Common myeloid progenitor, CD34-positive (primary cell): ENCODE data around the gene LRP1B.

ENCODE experiments used
- CTCF ChIA-PET: fragments of 350-600 bp; sonication (Branson Sonifier 250); formaldehyde crosslinking; loops from one replicate; lab custom pipeline; 2021; ENCODE audit warnings: antibody characterized with exemption; lab: Charles Lee
- POLR2A ChIA-PET: fragments of 350-600 bp; sonication (Branson Sonifier 250); formaldehyde crosslinking; loops from one replicate; lab custom pipeline; 2021; ENCODE audit warnings: antibody characterized with exemption; lab: Charles Lee
- DNase-seq, 3 donors: peaks; one replicate each; pipeline versions ENCODE4 v3.0.0 to v3.0.0-alpha.2; 2013
- H3K27ac ChIP-seq, 2 experiments: 1 replicate in 1 of 2; 2 replicates in 1 of 2; pipeline ENCODE4 v1.7.0; 2013; ENCODE audit warnings: inconsistent platforms in 2 of 2, low read length in 2 of 2, mild to moderate bottlenecking in 2 of 2, low read depth in 1 of 2, moderate library complexity in 1 of 2; ENCODE audit not compliant: severe bottlenecking in 2 of 2, insufficient read depth in 1 of 2, poor library complexity in 1 of 2
- H3K27me3 ChIP-seq, 5 experiments: replicated peaks in 2 of 5; 1 replicate in 3 of 5; 2 replicates in 2 of 5; pipeline versions ENCODE4 v1.6.1 to v1.7.0; 2013; ENCODE audit warnings: low read length in 4 of 5, mild to moderate bottlenecking in 2 of 5, moderate library complexity in 2 of 5, inconsistent platforms in 1 of 5; ENCODE audit not compliant: insufficient read depth in 5 of 5, control insufficient read depth in 4 of 5
- H3K36me3 ChIP-seq, 4 experiments: 1 replicate in 2 of 4; 2 replicates in 2 of 4; pipeline versions ENCODE4 v1.6.1 to v1.7.0; 2013; ENCODE audit warnings: low read length in 3 of 4, control low read depth in 1 of 4, mild to moderate bottlenecking in 1 of 4; ENCODE audit not compliant: control insufficient read depth in 4 of 4, insufficient read depth in 4 of 4
- H3K4me1 ChIP-seq, 4 experiments: 1 replicate in 3 of 4; 2 replicates in 1 of 4; pipeline versions ENCODE4 v1.6.1 to v1.7.1; 2013; ENCODE audit warnings: low read length in 3 of 4, mild to moderate bottlenecking in 3 of 4, control low read depth in 1 of 4, inconsistent platforms in 1 of 4, moderate library complexity in 1 of 4; ENCODE audit not compliant: control insufficient read depth in 4 of 4, insufficient read depth in 4 of 4; ENCODE audit errors: control extremely low read depth in 1 of 4
- H3K4me3 ChIP-seq, 7 experiments: 1 replicate in 4 of 7; 2 replicates in 3 of 7; pipeline versions ENCODE4 v1.5.1 to v1.7.0; 2013; ENCODE audit warnings: mild to moderate bottlenecking in 7 of 7, low read length in 6 of 7, moderate library complexity in 6 of 7, inconsistent platforms in 2 of 7, low read depth in 2 of 7, control low read depth in 1 of 7; ENCODE audit not compliant: insufficient read depth in 4 of 7, control insufficient read depth in 1 of 7; ENCODE audit errors: extremely low read depth in 1 of 7
- H3K9me3 ChIP-seq, 5 experiments: 1 replicate in 4 of 5; 2 replicates in 1 of 5; pipeline versions ENCODE4 v1.6.1 to v1.7.1; 2013; ENCODE audit warnings: low read length in 4 of 5, mild to moderate bottlenecking in 2 of 5, inconsistent platforms in 1 of 5, low read depth in 1 of 5, moderate library complexity in 1 of 5; ENCODE audit not compliant: control insufficient read depth in 4 of 5, insufficient read depth in 2 of 5; ENCODE audit errors: control extremely low read depth in 1 of 5
- WGBS: methylation state at CpG from one replicate; pipeline ENCODE4 v1.1.5; 2013; ENCODE audit not compliant: insufficient coverage; 5-methylcytosine and 5-hydroxymethylcytosine counted together

LRP1B gene

DNA sequence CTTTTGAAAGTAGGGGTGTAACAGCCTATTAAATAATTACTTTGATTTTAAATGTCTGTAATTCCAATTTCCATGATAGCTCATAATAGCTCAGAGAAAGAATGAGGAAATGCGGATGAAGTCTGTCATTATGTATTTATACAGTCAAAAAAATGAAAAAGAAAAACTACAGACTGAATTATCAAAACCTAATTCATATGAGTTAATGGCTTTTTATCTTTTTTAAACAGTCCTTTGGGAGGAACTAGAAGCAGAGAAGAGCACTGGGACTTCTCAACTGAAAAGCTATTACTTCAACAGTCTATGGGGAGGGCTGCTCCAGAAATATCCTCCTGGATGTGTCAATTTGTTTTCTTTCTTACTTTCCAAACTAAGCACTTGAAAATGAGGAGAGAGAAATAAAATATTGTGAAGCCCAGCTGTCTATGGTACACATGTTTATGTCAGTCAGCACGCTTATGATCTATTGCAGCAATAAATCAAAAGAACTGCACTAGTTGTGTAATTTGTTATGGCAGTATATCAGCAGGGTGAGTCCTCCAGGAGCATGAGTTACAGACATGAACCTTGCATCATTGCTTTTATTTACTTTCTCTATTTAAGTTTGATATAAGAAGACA, 1550.2 kb downstream of the LRP1B start:
- H3K9me3 ChIP-seq: no peaks in the 10 kb centered on the region
- POLR2A ChIA-PET: no interaction called here
- DNase-seq: no peak
- no CpG with 5 or more reads among the region's 2 CpGs for WGBS
- no peaks in the 10 kb centered on the region for H3K27me3 ChIP-seq
- no peak overlapping the region for H3K27ac ChIP-seq
- CTCF ChIA-PET: no interaction called here
- no peaks in the 10 kb centered on the region for H3K4me1 ChIP-seq
- no peak overlapping the region for H3K4me3 ChIP-seq
- H3K36me3 ChIP-seq: no peaks in the 10 kb centered on the region

DNA sequence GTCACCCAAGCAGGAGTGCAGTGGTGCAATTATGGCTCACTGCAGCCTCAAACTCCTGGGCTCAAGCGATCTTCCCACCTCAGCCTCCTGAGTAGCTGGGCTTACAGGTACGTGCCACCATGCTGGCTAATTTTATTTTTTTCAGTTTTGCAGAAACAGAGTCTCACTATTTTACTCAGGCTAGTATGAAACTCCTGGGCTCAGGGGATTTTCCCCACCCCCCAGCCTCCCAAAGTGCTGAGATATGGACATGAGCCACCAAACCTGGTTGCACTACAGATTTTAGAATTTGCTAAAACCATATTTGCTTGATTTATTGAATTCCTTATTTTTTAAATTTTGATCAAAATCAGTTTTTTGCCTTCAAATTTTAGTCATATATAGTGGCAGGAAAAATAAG, 1553.4 kb downstream of the LRP1B start:
- H3K9me3 ChIP-seq: no peaks in the 10 kb centered on the region
- ChIA-PET CTCF (interaction anchor here (0.8 kb wide), 1 partner anchor 9 kb away, joined by 3 read pairs; no protein-coding TSS in a partner anchor), POLR2A (no interaction called here)
- H3K27ac ChIP-seq: no peak overlapping the region
- H3K4me3 ChIP-seq: no peak overlapping the region
- no peaks in the 10 kb centered on the region for H3K4me1 ChIP-seq
- no peaks in the 10 kb centered on the region for H3K36me3 ChIP-seq
- H3K27me3 ChIP-seq: no peaks in the 10 kb centered on the region
- 83% methylated on average over 2 of the region's 2 CpGs for WGBS
- DNase-seq: no peak

DNA sequence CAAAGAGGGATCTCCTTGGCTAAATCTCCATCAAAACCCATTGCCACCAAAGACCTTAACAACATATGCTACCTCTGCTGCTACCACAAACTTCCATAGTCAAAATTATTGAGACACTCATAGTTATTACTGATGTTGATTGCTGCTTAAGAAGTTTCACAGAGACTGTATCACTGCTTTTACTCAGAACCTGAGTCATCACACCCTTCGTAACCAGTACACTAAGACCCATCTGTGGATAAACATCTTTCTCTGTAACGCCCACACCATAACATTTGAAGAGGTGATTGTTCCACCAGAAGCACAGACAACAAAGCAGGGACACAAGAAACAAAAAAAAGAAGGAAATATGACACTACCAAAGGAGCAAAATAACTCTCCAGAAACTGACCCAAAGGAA, 1563.1 kb downstream of the LRP1B start:
- ChIA-PET POLR2A (no interaction called here), CTCF (no interaction called here)
- H3K9me3 ChIP-seq: no peaks in the 10 kb centered on the region
- 100% methylated on average over 2 of the region's 2 CpGs for WGBS
- H3K27ac ChIP-seq: no peak overlapping the region
- H3K27me3 ChIP-seq: no peaks in the 10 kb centered on the region
- H3K4me3 ChIP-seq: no peak overlapping the region
- no peaks in the 10 kb centered on the region for H3K36me3 ChIP-seq
- DNase-seq: no peak
- H3K4me1 ChIP-seq: no peaks in the 10 kb centered on the region

DNA sequence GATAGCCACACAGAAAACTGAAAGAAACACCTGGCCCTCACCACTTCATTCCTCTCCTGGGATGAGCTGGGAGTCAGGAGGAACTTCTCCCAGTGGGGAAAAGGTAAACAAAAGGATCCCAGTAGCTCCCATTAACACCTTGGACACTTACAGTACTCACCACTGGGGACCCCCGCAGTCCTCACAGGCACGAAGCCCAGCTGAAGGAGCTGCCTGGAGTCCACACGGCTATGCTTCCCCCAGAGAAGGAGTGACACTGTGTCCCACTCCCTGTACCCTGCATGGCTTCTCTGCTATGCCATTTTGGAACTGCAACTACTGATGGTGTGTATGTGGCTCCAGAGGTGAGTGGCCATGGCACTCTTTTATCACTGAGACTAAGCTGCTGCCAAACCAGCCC, 1565.1 kb downstream of the LRP1B start:
- Histone ChIP-seq H3K4me1 (no peaks in the 10 kb centered on the region), H3K4me3 (no peak overlapping the region), H3K9me3 (no peaks in the 10 kb centered on the region), H3K27me3 (no peaks in the 10 kb centered on the region), H3K27ac (no peak overlapping the region), H3K36me3 (no peaks in the 10 kb centered on the region)
- POLR2A ChIA-PET: no interaction called here
- no CpG with 5 or more reads among the region's 3 CpGs for WGBS
- CTCF ChIA-PET: interaction anchor here (1.1 kb wide), 1 partner anchor 21 kb away, joined by 3 read pairs; no protein-coding TSS in a partner anchor
- DNase-seq: no peak

DNA sequence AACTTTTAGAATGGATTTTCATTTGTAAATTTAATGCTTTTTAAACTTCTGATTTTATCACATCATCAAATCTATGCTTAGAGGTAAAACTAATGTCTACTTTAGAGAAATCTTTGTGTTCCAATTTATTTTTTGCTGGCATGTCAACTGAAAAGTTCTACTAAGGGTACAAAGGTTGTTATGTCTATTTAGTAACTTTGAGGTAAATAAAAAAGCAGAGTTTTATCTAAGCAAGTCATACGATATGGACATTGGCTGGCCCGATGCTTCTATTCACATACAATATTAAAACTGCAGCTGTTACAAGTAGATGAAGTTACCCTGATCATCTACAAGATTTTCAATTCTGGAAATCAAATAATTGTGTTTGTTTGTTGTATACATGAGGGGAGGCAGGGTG, 1575.1 kb downstream of the LRP1B start:
- Histone ChIP-seq H3K27ac (no peak overlapping the region), H3K9me3 (no peaks in the 10 kb centered on the region), H3K4me3 (no peak overlapping the region), H3K27me3 (no peaks in the 10 kb centered on the region), H3K36me3 (no peaks in the 10 kb centered on the region), H3K4me1 (no peaks in the 10 kb centered on the region)
- CTCF ChIA-PET: no interaction called here
- POLR2A ChIA-PET: no interaction called here
- no CpG with 5 or more reads among the region's 2 CpGs for WGBS
- DNase-seq: no peak

DNA sequence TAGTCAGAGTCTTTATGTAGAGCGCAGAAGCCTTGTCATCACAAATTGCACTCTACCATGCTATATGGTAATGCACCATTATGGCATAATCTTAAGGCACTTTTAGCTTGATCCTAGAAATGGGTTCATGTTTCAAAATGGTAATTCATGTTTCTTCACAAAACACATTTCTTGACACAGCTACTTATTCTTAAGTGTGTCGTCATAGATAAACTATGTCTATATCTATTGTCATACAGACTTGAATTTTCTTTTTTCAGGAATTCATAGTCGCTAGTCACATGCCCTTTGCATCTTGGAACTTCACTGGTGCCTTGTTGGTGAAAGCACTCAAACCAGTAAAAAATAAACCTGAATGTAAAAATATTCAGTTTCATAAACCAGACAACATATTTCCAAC, 1578.2 kb downstream of the LRP1B start:
- Histone ChIP-seq H3K27ac (no peak overlapping the region), H3K4me1 (no peaks in the 10 kb centered on the region), H3K4me3 (no peak overlapping the region), H3K36me3 (no peaks in the 10 kb centered on the region), H3K9me3 (no peaks in the 10 kb centered on the region), H3K27me3 (no peaks in the 10 kb centered on the region)
- 93% methylated on average over 2 of the region's 3 CpGs for WGBS
- ChIA-PET CTCF (no interaction called here), POLR2A (no interaction called here)
- no peak for DNase-seq

DNA sequence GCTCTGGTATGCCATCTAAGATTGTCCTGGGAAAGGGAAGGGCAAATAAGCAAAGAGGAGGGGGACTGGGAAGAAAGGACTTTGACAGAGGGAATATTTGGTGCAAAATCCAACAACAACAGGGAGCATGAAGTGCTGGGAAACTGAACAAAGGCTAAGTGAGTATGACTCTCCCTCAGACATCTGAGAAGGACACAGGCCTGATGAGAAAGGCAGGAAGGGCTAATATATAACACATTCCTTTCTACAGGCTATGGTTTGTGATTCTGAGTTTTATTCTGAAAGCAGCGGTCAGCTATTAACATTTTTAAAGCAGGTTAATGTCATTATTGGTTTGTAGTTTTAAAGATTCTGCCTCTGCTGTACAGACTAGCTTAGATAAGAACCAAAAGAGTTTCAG, 1579.5 kb downstream of the LRP1B start:
- Histone ChIP-seq H3K4me1 (no peaks in the 10 kb centered on the region), H3K4me3 (no peak overlapping the region), H3K27ac (no peak overlapping the region), H3K36me3 (no peaks in the 10 kb centered on the region), H3K9me3 (no peaks in the 10 kb centered on the region), H3K27me3 (no peaks in the 10 kb centered on the region)
- ChIA-PET POLR2A (no interaction called here), CTCF (no interaction called here)
- WGBS: no CpG with 5 or more reads among the region's 1 CpG
- DNase-seq: no peak
